Loucy (cell line): ENCODE results near the gene COL5A3.

Experiments
- H2AFZ ChIP-seq: fragments of 200-600 bp; sonication (generic); 2 replicates; pipeline ENCODE4 v1.6.0; 2016; ENCODE audit warnings: antibody characterized with exemption, mild to moderate bottlenecking, low read length, moderate library complexity
- H3F3A ChIP-seq: fragments of 200-600 bp; 2 replicates; pipeline ENCODE4 v1.6.0; 2016; ENCODE audit warnings: antibody characterized with exemption, low read depth, mild to moderate bottlenecking
- H3K27me3 ChIP-seq: fragments of 200-600 bp; sonication (generic); 2 replicates; pipeline ENCODE4 v1.6.1; 2014; ENCODE audit warnings: low read length, mild to moderate bottlenecking; ENCODE audit not compliant: insufficient read depth, poor library complexity, severe bottlenecking
- H3K36me3 ChIP-seq: fragments of 200-600 bp; sonication (generic); 2 replicates; pipeline ENCODE4 v1.6.1; 2016; ENCODE audit warnings: low read length; ENCODE audit not compliant: insufficient read depth
- H3K4me1 ChIP-seq: fragments of 200-600 bp; sonication (generic); 2 replicates; pipeline ENCODE4 v1.5.1; 2014; ENCODE audit warnings: low read length, mild to moderate bottlenecking; ENCODE audit not compliant: insufficient read depth, poor library complexity, severe bottlenecking
- H3K4me2 ChIP-seq: fragments of 200-600 bp; sonication (generic); 2 replicates; pipeline ENCODE4 v1.6.0; 2014; ENCODE audit warnings: antibody characterized with exemption, low read length, low read depth, mild to moderate bottlenecking; ENCODE audit not compliant: poor library complexity, severe bottlenecking
- H3K4me3 ChIP-seq: fragments of 200-600 bp; sonication (generic); 2 replicates; pipeline ENCODE4 v1.5.1; 2014; ENCODE audit warnings: low read length, mild to moderate bottlenecking, mixed read lengths; ENCODE audit not compliant: poor library complexity, severe bottlenecking
- H3K79me2 ChIP-seq: fragments of 200-600 bp; sonication (generic); 2 replicates; pipeline ENCODE4 v1.6.1; 2014; ENCODE audit warnings: low read length; ENCODE audit not compliant: insufficient read depth
- H3K9ac ChIP-seq: fragments of 200-600 bp; sonication (generic); 2 replicates; pipeline ENCODE4 v1.6.0; 2014; ENCODE audit warnings: mild to moderate bottlenecking, low read depth, low read length, moderate library complexity; ENCODE audit not compliant: poor library complexity, severe bottlenecking
- H3K9me2 ChIP-seq: fragments of 200-600 bp; sonication (generic); replicated peaks from 2 replicates; pipeline ENCODE4 v1.6.1; 2016; ENCODE audit warnings: low read depth, low read length, mixed read lengths
- H3K9me3 ChIP-seq: fragments of 200-600 bp; sonication (generic); 2 replicates; pipeline ENCODE4 v1.6.1; 2014; ENCODE audit warnings: mild to moderate bottlenecking, antibody characterized with exemption, low read length, low read depth; ENCODE audit not compliant: insufficient read depth
- H4K20me1 ChIP-seq: fragments of 200-600 bp; sonication (generic); 2 replicates; pipeline ENCODE4 v1.6.0; 2014; ENCODE audit warnings: antibody characterized with exemption, low read length, mild to moderate bottlenecking; ENCODE audit not compliant: insufficient read depth, poor library complexity, severe bottlenecking
- CTCF ChIP-seq: fragments of 200-600 bp; sonication (generic); conservative IDR thresholded peaks from 2 replicates; pipeline ENCODE4 v1.5.1; 2014; ENCODE audit warnings: mild to moderate bottlenecking, antibody characterized with exemption, low read length
- EZH2phosphoT487 ChIP-seq: fragments of 200-600 bp; IDR thresholded peaks from 2 replicates; pipeline ENCODE4 v1.6.1; 2018; ENCODE audit warnings: antibody characterized with exemption, mild to moderate bottlenecking, moderate library complexity, borderline replicate concordance

Gene COL5A3

DNA sequence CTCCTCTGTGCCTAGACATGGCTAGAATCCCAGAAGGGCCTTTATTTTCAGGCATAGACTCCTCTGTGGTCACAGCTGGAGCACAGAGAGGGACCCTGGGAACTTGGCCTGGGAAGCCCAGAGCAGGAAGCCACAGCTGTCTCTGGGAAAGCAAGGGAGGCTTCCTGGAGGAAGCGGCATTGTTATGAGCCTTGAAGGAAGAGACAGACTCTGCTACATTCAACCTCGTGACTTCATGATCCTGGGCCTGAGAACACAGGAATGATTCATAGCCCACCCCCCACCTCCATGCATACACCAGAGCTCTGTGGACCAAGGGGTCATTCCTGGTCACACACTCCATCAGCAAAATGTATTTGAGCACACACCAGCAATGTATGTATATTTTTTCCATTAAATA is 11.6 kb upstream of the COL5A3 start:
- Histone ChIP-seq H3K27me3 (no peaks in the 10 kb centered on the region), H3K9me2 (no peaks in the 10 kb centered on the region), H3K79me2 (no peaks in the 10 kb centered on the region), H3K9ac (no peak overlapping the region), H3K4me2 (no peak overlapping the region), H3F3A (no peaks in the 10 kb centered on the region), H4K20me1 (no peaks in the 10 kb centered on the region), H3K36me3 (no peaks in the 10 kb centered on the region), H2AFZ (no peak overlapping the region), H3K4me3 (no peak overlapping the region), H3K9me3 (no peaks in the 10 kb centered on the region), H3K4me1 (no peaks in the 10 kb centered on the region)
- TF ChIP-seq EZH2phosphoT487 (no peak), CTCF (no peak)

DNA sequence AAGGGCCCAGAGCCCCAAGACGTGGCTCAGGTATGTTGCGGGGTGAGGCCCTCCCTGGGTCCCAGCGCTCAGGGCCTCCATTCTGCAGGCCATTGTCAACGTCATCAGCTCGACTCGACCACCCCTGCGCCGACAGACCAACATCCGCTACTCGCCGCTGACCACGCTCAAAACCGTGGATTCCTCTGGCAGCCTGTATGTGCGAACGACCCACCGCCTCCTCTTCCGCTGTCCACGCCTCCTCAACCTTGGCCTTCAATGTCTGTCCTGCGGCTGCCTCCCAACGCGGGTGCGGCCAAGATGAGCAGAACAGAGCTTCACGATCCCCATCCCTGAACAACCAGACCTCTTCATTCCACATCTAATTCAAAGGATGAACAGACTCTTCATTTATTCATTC is 11.1 kb upstream of the COL5A3 start:
- no peaks in the 10 kb centered on the region for H4K20me1 ChIP-seq
- no peaks in the 10 kb centered on the region for H3K27me3 ChIP-seq
- H3K9me3 ChIP-seq, result no peaks in the 10 kb centered on the region
- no peak overlapping the region for H2AFZ ChIP-seq
- H3K4me1 ChIP-seq, result no peaks in the 10 kb centered on the region
- no peaks in the 10 kb centered on the region for H3F3A ChIP-seq
- H3K36me3 ChIP-seq, result no peaks in the 10 kb centered on the region
- no peaks in the 10 kb centered on the region for H3K9me2 ChIP-seq
- no peak overlapping the region for H3K4me2 ChIP-seq
- H3K79me2 ChIP-seq, result no peaks in the 10 kb centered on the region
- no peak overlapping the region for H3K9ac ChIP-seq
- no peak overlapping the region for H3K4me3 ChIP-seq
- TF ChIP-seq CTCF (no peak), EZH2phosphoT487 (no peak)

- Histone ChIP-seq H3K27me3 (no peaks in the 10 kb centered on the region), H2AFZ (no peak overlapping the region), H3K9me3 (no peaks in the 10 kb centered on the region), H3K79me2 (no peaks in the 10 kb centered on the region), H3K9me2 (no peaks in the 10 kb centered on the region), H3K4me2 (no peak overlapping the region), H3K4me3 (no peak overlapping the region), H3K9ac (no peak overlapping the region), H3K36me3 (no peaks in the 10 kb centered on the region), H4K20me1 (no peaks in the 10 kb centered on the region), H3F3A (no peaks in the 10 kb centered on the region), H3K4me1 (no peaks in the 10 kb centered on the region)
- TF ChIP-seq CTCF (no peak), EZH2phosphoT487 (no peak)
Measured at GRCh38 chr19:10020851-10021250, 10.5 kb upstream of the COL5A3 start.
